HEK293 (cell line): Measurements from ENCODE around the gene RTP3.

Source experiments
- KLF7 ChIP-seq: fragments of 450-650 bp; formaldehyde crosslinking; IDR thresholded peaks from 2 replicates; pipeline ENCODE4 v1.5.1; 2016; ENCODE audit warnings: missing biosample characterization, missing genetic modification characterization, borderline replicate concordance
- SP7 ChIP-seq: fragments of 450-650 bp; formaldehyde crosslinking; IDR thresholded peaks from 2 replicates; pipeline ENCODE4 v1.5.1; 2016; ENCODE audit warnings: missing biosample characterization, missing genetic modification characterization
- ZNF211 ChIP-seq: fragments of 450-650 bp; formaldehyde crosslinking; IDR thresholded peaks from 2 replicates; pipeline ENCODE4 v1.5.1; 2016; ENCODE audit warnings: low read depth, missing biosample characterization, missing genetic modification characterization
- ZNF266 ChIP-seq: fragments of 450-650 bp; formaldehyde crosslinking; IDR thresholded peaks from 2 replicates; pipeline ENCODE4 v1.5.1; 2016; ENCODE audit warnings: missing biosample characterization, missing genetic modification characterization, low read depth
- ZNF555 ChIP-seq: fragments of 450-650 bp; formaldehyde crosslinking; conservative IDR thresholded peaks from 2 replicates; pipeline ENCODE4 v1.5.1; 2017; ENCODE audit warnings: missing biosample characterization, mild to moderate bottlenecking, missing genetic modification characterization, inconsistent platforms
- ZNF560 ChIP-seq: fragments of 450-650 bp; formaldehyde crosslinking; IDR thresholded peaks from 2 replicates; pipeline ENCODE4 v1.5.1; 2017; ENCODE audit warnings: missing biosample characterization, missing genetic modification characterization, borderline replicate concordance
- TF ChIP-seq, protein P1 (sequence below): fragments of 450-650 bp; formaldehyde crosslinking; optimal IDR thresholded peaks from 2 replicates; pipeline ENCODE3; 2016; ENCODE audit warnings: missing biosample characterization, mild to moderate bottlenecking, missing genetic modification characterization
- TF ChIP-seq, protein P2 (sequence below): fragments of 450-650 bp; formaldehyde crosslinking; IDR thresholded peaks from 2 replicates; pipeline ENCODE4 v1.5.1; 2017; ENCODE audit warnings: missing biosample characterization, missing genetic modification characterization

The RTP3 gene

DNA sequence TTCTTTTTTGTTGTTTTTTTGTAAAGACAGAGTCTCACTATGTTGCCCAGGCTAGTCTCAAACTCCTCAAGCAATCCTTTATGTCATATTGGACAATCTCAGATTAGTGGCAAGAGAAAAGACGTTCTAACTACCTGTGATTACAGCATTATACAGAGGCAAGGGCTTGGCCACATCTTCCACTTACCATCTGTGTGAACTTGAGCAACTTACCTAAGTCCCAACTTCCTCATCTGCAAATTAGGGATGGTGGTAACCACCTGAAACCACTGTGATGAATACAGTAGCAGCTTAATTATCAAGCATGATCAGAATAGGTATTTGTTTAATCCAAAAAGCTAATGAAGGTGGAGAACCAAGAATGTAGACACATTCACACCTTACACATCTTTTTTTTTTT, 52.2 kb downstream of the RTP3 start (continued):
- TF ChIP-seq, protein P1, sequence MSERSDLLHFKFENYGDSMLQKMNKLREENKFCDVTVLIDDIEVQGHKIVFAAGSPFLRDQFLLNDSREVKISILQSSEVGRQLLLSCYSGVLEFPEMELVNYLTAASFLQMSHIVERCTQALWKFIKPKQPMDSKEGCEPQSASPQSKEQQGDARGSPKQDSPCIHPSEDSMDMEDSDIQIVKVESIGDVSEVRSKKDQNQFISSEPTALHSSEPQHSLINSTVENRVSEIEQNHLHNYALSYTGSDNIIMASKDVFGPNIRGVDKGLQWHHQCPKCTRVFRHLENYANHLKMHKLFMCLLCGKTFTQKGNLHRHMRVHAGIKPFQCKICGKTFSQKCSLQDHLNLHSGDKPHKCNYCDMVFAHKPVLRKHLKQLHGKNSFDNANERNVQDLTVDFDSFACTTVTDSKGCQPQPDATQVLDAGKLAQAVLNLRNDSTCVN = no peak
- no peak for TF ChIP-seq ZNF211 (tag by site-specific recombination)
- no peak for TF ChIP-seq ZNF555 (tag by site-specific recombination)
- no peak for TF ChIP-seq ZNF266
- TF ChIP-seq, protein P2, sequence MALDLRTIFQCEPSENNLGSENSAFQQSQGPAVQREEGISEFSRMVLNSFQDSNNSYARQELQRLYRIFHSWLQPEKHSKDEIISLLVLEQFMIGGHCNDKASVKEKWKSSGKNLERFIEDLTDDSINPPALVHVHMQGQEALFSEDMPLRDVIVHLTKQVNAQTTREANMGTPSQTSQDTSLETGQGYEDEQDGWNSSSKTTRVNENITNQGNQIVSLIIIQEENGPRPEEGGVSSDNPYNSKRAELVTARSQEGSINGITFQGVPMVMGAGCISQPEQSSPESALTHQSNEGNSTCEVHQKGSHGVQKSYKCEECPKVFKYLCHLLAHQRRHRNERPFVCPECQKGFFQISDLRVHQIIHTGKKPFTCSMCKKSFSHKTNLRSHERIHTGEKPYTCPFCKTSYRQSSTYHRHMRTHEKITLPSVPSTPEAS (tag by site-specific recombination) = no peak
- no peak for TF ChIP-seq KLF7 (tag by site-specific recombination)
- TF ChIP-seq SP7 (tag by site-specific recombination) = no peak
- TF ChIP-seq ZNF560 = no peak
- TF ChIP-seq, all 188 proteins: peak for 0
